GM19328 (cell line): Measurements from ENCODE around the gene LDLRAD1.
"Not testable (repeated sequence)": the region's sequence is repeated elsewhere in the genome, so short reads cannot be mapped to it uniquely, and the experiment has no call there.

ENCODE experiments used
- ATAC-seq: cut with Tn5 transposase; IDR thresholded peaks from one replicate; pipeline ENCODE4 v1.9.1; 2021; ENCODE audit warnings: mild to moderate bottlenecking, moderate library complexity; ENCODE audit not compliant: unreplicated experiment

LDLRAD1 gene

GRCh38 chr1:53995683-53996082, 22.3 kb downstream of the LDLRAD1 start:
- ATAC-seq, result no peak

GRCh38 chr1:53994516-53994915, 23.5 kb downstream of the LDLRAD1 start:
- not testable (repeated sequence) for ATAC-seq

- no peak for ATAC-seq
Measured at GRCh38 chr1:53992085-53992874, 25.7 kb downstream of the LDLRAD1 start.

GRCh38 chr1:53987880-53988279, 30.1 kb downstream of the LDLRAD1 start:
- no peak for ATAC-seq

- ATAC-seq, result no peak
Measured at GRCh38 chr1:53986458-53986857, 31.5 kb downstream of the LDLRAD1 start.

GRCh38 chr1:53984726-53985125, 33.3 kb downstream of the LDLRAD1 start:
- no peak for ATAC-seq

- ATAC-seq, result no peak
Measured at GRCh38 chr1:53982763-53983104, 35.3 kb downstream of the LDLRAD1 start.

GRCh38 chr1:53982034-53982762, 35.8 kb downstream of the LDLRAD1 start:
- ATAC-seq, result no peak

GRCh38 chr1:53981220-53981619, 36.8 kb downstream of the LDLRAD1 start:
- no peak for ATAC-seq

GRCh38 chr1:53979712-53980450, 38.1 kb downstream of the LDLRAD1 start:
- no peak for ATAC-seq

GRCh38 chr1:53975861-53976260, 42.1 kb downstream of the LDLRAD1 start:
- ATAC-seq, result no peak

GRCh38 chr1:53971718-53972117, 46.3 kb downstream of the LDLRAD1 start:
- ATAC-seq, result no peak

- not testable (repeated sequence) for ATAC-seq
Measured at GRCh38 chr1:53969323-53969722, 48.7 kb downstream of the LDLRAD1 start.

- ATAC-seq, result no peak
Measured at GRCh38 chr1:53968125-53968513, 49.9 kb downstream of the LDLRAD1 start.

GRCh38 chr1:53967409-53968124, 50.4 kb downstream of the LDLRAD1 start:
- no peak for ATAC-seq

GRCh38 chr1:53966794-53967193, 51.2 kb downstream of the LDLRAD1 start:
- ATAC-seq, result no peak

- ATAC-seq, result no peak
Measured at GRCh38 chr1:53964109-53964508, 53.9 kb downstream of the LDLRAD1 start.

GRCh38 chr1:53963460-53963859, 54.5 kb downstream of the LDLRAD1 start:
- no peak for ATAC-seq

- ATAC-seq, result no peak
Measured at GRCh38 chr1:53962395-53962794, 55.6 kb downstream of the LDLRAD1 start.

- ATAC-seq, result no peak
Measured at GRCh38 chr1:53959664-53960250, 58.2 kb downstream of the LDLRAD1 start.
